ENCODE data around the gene BCAR1.
"Not testable (repeated sequence)": the region's sequence is repeated elsewhere in the genome, so short reads cannot be mapped to it uniquely, and the experiment has no call there.

BCAR1 gene

GRCh38 chr16:75225092-75225491 is 26.3 kb downstream of the BCAR1 start:
- peaks cover 30% of the 10 kb centered on the region for H3K36me3 ChIP-seq (ENCODE audit: insufficient read depth, low read length)
- H3K9ac ChIP-seq (ENCODE audit: low read depth, low read length): no peak overlapping the region
- no peak overlapping the region for H3K4me3 ChIP-seq (ENCODE audit: low read length)
- H3K4me2 ChIP-seq (ENCODE audit: low read length): no peak overlapping the region
- no peaks in the 10 kb centered on the region for H3K4me1 ChIP-seq (ENCODE audit: control insufficient read depth, insufficient read depth, low read length)
- no peaks in the 10 kb centered on the region for H3K9me3 ChIP-seq (replicated peaks; ENCODE audit: low read length)
- no peaks in the 10 kb centered on the region for H3K27me3 ChIP-seq (ENCODE audit: control insufficient read depth, insufficient read depth, low read length)

- Histone ChIP-seq H3K9ac (ENCODE audit: low read depth, low read length) (no peak overlapping the region), H3K4me3 (ENCODE audit: low read length) (no peak overlapping the region), H3K36me3 (ENCODE audit: insufficient read depth, low read length) (peaks cover 24% of the 10 kb centered on the region), H3K4me2 (ENCODE audit: low read length) (no peak overlapping the region), H3K27me3 (ENCODE audit: control insufficient read depth, insufficient read depth, low read length) (no peaks in the 10 kb centered on the region), H3K4me1 (ENCODE audit: control insufficient read depth, insufficient read depth, low read length) (no peaks in the 10 kb centered on the region), H3K9me3 (replicated peaks; ENCODE audit: low read length) (no peaks in the 10 kb centered on the region)
Measured at GRCh38 chr16:75224306-75225082, 26.9 kb downstream of the BCAR1 start.

GRCh38 chr16:75223129-75223528 is 28.3 kb downstream of the BCAR1 start:
- H3K4me3 ChIP-seq (ENCODE audit: low read length); H3K4me1 ChIP-seq (ENCODE audit: control insufficient read depth, insufficient read depth, low read length); H3K9me3 ChIP-seq (replicated peaks; ENCODE audit: low read length); H3K9ac ChIP-seq (ENCODE audit: low read depth, low read length); H3K4me2 ChIP-seq (ENCODE audit: low read length); H3K27me3 ChIP-seq (ENCODE audit: control insufficient read depth, insufficient read depth, low read length): not testable (repeated sequence)
- H3K36me3 ChIP-seq (ENCODE audit: insufficient read depth, low read length): peaks cover 10% of the 10 kb centered on the region

- Histone ChIP-seq H3K4me2 (ENCODE audit: low read length) (no peak overlapping the region), H3K27me3 (ENCODE audit: control insufficient read depth, insufficient read depth, low read length) (no peaks in the 10 kb centered on the region), H3K4me1 (ENCODE audit: control insufficient read depth, insufficient read depth, low read length) (no peaks in the 10 kb centered on the region), H3K36me3 (ENCODE audit: insufficient read depth, low read length) (peaks cover 2% of the 10 kb centered on the region), H3K4me3 (ENCODE audit: low read length) (no peak overlapping the region), H3K9ac (ENCODE audit: low read depth, low read length) (no peak overlapping the region), H3K9me3 (replicated peaks; ENCODE audit: low read length) (no peaks in the 10 kb centered on the region)
Measured at GRCh38 chr16:75222271-75222783, 29.1 kb downstream of the BCAR1 start.

- no peak overlapping the region for H3K4me2 ChIP-seq (ENCODE audit: low read length)
- H3K4me1 ChIP-seq (ENCODE audit: control insufficient read depth, insufficient read depth, low read length): no peaks in the 10 kb centered on the region
- no peaks in the 10 kb centered on the region for H3K36me3 ChIP-seq (ENCODE audit: insufficient read depth, low read length)
- H3K4me3 ChIP-seq (ENCODE audit: low read length): no peak overlapping the region
- no peaks in the 10 kb centered on the region for H3K27me3 ChIP-seq (ENCODE audit: control insufficient read depth, insufficient read depth, low read length)
- no peak overlapping the region for H3K9ac ChIP-seq (ENCODE audit: low read depth, low read length)
- H3K9me3 ChIP-seq (replicated peaks; ENCODE audit: low read length): no peaks in the 10 kb centered on the region
Measured at GRCh38 chr16:75219838-75220237, 31.6 kb downstream of the BCAR1 start.

GRCh38 chr16:75219088-75219487 is 32.3 kb downstream of the BCAR1 start:
- no peak overlapping the region for H3K9ac ChIP-seq (ENCODE audit: low read depth, low read length)
- H3K36me3 ChIP-seq (ENCODE audit: insufficient read depth, low read length): no peaks in the 10 kb centered on the region
- no peaks in the 10 kb centered on the region for H3K9me3 ChIP-seq (replicated peaks; ENCODE audit: low read length)
- no peak overlapping the region for H3K4me2 ChIP-seq (ENCODE audit: low read length)
- H3K4me3 ChIP-seq (ENCODE audit: low read length): no peak overlapping the region
- no peaks in the 10 kb centered on the region for H3K27me3 ChIP-seq (ENCODE audit: control insufficient read depth, insufficient read depth, low read length)
- H3K4me1 ChIP-seq (ENCODE audit: control insufficient read depth, insufficient read depth, low read length): no peaks in the 10 kb centered on the region

GRCh38 chr16:75218256-75219076 is 33.0 kb downstream of the BCAR1 start, which contains the start of gene CTRB1:
Gene CTRB1, plus strand, starts transcription at chr16:75218988. Its CDS starts 20 bp downstream, at chr16:75219008.
- H3K4me3 ChIP-seq (ENCODE audit: low read length): no peak within 1 kb of the TSS
- H3K9me3 ChIP-seq (replicated peaks; ENCODE audit: low read length): no peaks in the 10 kb centered on the region
- no peaks in the 10 kb centered on the region for H3K36me3 ChIP-seq (ENCODE audit: insufficient read depth, low read length)
- H3K27me3 ChIP-seq (ENCODE audit: control insufficient read depth, insufficient read depth, low read length): no peaks in the 10 kb centered on the region
- H3K4me2 ChIP-seq (ENCODE audit: low read length): no peak within 1 kb of the TSS
- no peaks in the 10 kb centered on the region for H3K4me1 ChIP-seq (ENCODE audit: control insufficient read depth, insufficient read depth, low read length)
- H3K9ac ChIP-seq (ENCODE audit: low read depth, low read length): no peak within 1 kb of the TSS

GRCh38 chr16:75217389-75217851 is 34.0 kb downstream of the BCAR1 start:
- no peak overlapping the region for H3K9ac ChIP-seq (ENCODE audit: low read depth, low read length)
- no peaks in the 10 kb centered on the region for H3K9me3 ChIP-seq (replicated peaks; ENCODE audit: low read length)
- no peaks in the 10 kb centered on the region for H3K36me3 ChIP-seq (ENCODE audit: insufficient read depth, low read length)
- H3K4me2 ChIP-seq (ENCODE audit: low read length): no peak overlapping the region
- H3K4me1 ChIP-seq (ENCODE audit: control insufficient read depth, insufficient read depth, low read length): no peaks in the 10 kb centered on the region
- H3K27me3 ChIP-seq (ENCODE audit: control insufficient read depth, insufficient read depth, low read length): peaks cover 1% of the 10 kb centered on the region
- no peak overlapping the region for H3K4me3 ChIP-seq (ENCODE audit: low read length)

GRCh38 chr16:75216576-75216975 is 34.8 kb downstream of the BCAR1 start:
- H3K4me1 ChIP-seq (ENCODE audit: control insufficient read depth, insufficient read depth, low read length): no peaks in the 10 kb centered on the region
- H3K4me3 ChIP-seq (ENCODE audit: low read length): no peak overlapping the region

GRCh38 chr16:75216127-75216526 is 35.3 kb downstream of the BCAR1 start:
- H3K27me3 ChIP-seq (ENCODE audit: control insufficient read depth, insufficient read depth, low read length): peaks cover 7% of the 10 kb centered on the region
- H3K4me2 ChIP-seq (ENCODE audit: low read length): no peak overlapping the region
- H3K4me1 ChIP-seq (ENCODE audit: control insufficient read depth, insufficient read depth, low read length): no peaks in the 10 kb centered on the region
- H3K9ac ChIP-seq (ENCODE audit: low read depth, low read length): no peak overlapping the region
- no peaks in the 10 kb centered on the region for H3K36me3 ChIP-seq (ENCODE audit: insufficient read depth, low read length)
- H3K9me3 ChIP-seq (replicated peaks; ENCODE audit: low read length): no peaks in the 10 kb centered on the region
- no peak overlapping the region for H3K4me3 ChIP-seq (ENCODE audit: low read length)

More at GRCh38 chr16:75216576-75216975, 34.8 kb downstream of the BCAR1 start:
- Histone ChIP-seq H3K9ac (ENCODE audit: low read depth, low read length) (no peak overlapping the region), H3K36me3 (ENCODE audit: insufficient read depth, low read length) (no peaks in the 10 kb centered on the region), H3K9me3 (replicated peaks; ENCODE audit: low read length) (no peaks in the 10 kb centered on the region), H3K4me2 (ENCODE audit: low read length) (no peak overlapping the region), H3K27me3 (ENCODE audit: control insufficient read depth, insufficient read depth, low read length) (peaks cover 7% of the 10 kb centered on the region)

- not testable (repeated sequence) for H3K4me1 ChIP-seq (ENCODE audit: control insufficient read depth, insufficient read depth, low read length); H3K9me3 ChIP-seq (replicated peaks; ENCODE audit: low read length); H3K9ac ChIP-seq (ENCODE audit: low read depth, low read length); H3K36me3 ChIP-seq (ENCODE audit: insufficient read depth, low read length); H3K4me3 ChIP-seq (ENCODE audit: low read length); H3K4me2 ChIP-seq (ENCODE audit: low read length); H3K27me3 ChIP-seq (ENCODE audit: control insufficient read depth, insufficient read depth, low read length)
Measured at GRCh38 chr16:75211286-75211685, 40.1 kb downstream of the BCAR1 start.

Data from skeletal muscle satellite cell (primary cell).